Skeletal muscle tissue (tissue), 4 donors: ENCODE measurements around the gene CFAP221. TPM values are rescaled to one million over a fixed set of nuclear protein-coding genes. Genes with fewer than 3 reads are reported as not detected.

ENCODE experiments used
- H3K27ac ChIP-seq: one replicate; pipeline ENCODE4 v1.7.0; 2013; ENCODE audit warnings: mild to moderate bottlenecking, low read depth, low read length, inconsistent platforms
- H3K27me3 ChIP-seq, 3 donors: one replicate each; pipeline ENCODE4 v1.7.0; 2013; ENCODE audit warnings: low read length in 3 of 3; ENCODE audit not compliant: control insufficient read depth in 3 of 3, insufficient read depth in 3 of 3
- H3K36me3 ChIP-seq, 3 donors: one replicate each; pipeline ENCODE4 v1.7.0; 2013; ENCODE audit warnings: low read length in 3 of 3; ENCODE audit not compliant: control insufficient read depth in 3 of 3, insufficient read depth in 3 of 3
- H3K4me1 ChIP-seq, 3 donors: one replicate each; pipeline ENCODE4 v1.7.0; 2013; ENCODE audit warnings: low read length in 3 of 3, mild to moderate bottlenecking in 3 of 3; ENCODE audit not compliant: control insufficient read depth in 3 of 3, insufficient read depth in 3 of 3
- H3K4me3 ChIP-seq, 3 donors: one replicate each; pipeline ENCODE4 v1.7.0; 2013; ENCODE audit warnings: low read length in 3 of 3
- H3K9ac ChIP-seq, 3 donors: one replicate each; pipeline ENCODE4 v1.7.0; 2013; ENCODE audit warnings: low read length in 3 of 3, mild to moderate bottlenecking in 3 of 3, moderate library complexity in 2 of 3, low read depth in 1 of 3
- H3K9me3 ChIP-seq, 3 donors: one replicate each; pipeline ENCODE4 v1.7.0; 2013; ENCODE audit warnings: low read length in 3 of 3; ENCODE audit not compliant: control insufficient read depth in 3 of 3
- total RNA-seq: library from RNA; depleted of rRNA; stranded (reverse); fragments of >200 nt; gene quantifications from one replicate; pipeline ENCODE4 v1.2.3, GENCODE V29; 2014
- donor health status: Osteomylitis.

Gene CFAP221
- total RNA-seq, 1 donor from 2014 or later, result 1.0 TPM

- Histone ChIP-seq H3K4me3 (no peak overlapping the region), H3K9me3 (no peaks in the 10 kb centered on the region), H3K4me1 (peaks cover 0 to 3% (median 3%) of the 10 kb centered on the region in 3 donors), H3K9ac (no peak overlapping the region), H3K36me3 (no peaks in the 10 kb centered on the region), H3K27ac (no peak overlapping the region), H3K27me3 (peaks cover 5 to 25% (median 7%) of the 10 kb centered on the region in 3 donors)
These were observed 153.2 kb downstream of the CFAP221 start for GRCh38 chr2:119697290-119698020.

- no peak overlapping the region for H3K27ac ChIP-seq
- no peak overlapping the region for H3K9ac ChIP-seq
- H3K36me3 ChIP-seq, result no peaks in the 10 kb centered on the region
These were observed 154.0 kb downstream of the CFAP221 start for GRCh38 chr2:119698246-119698645.

DNA sequence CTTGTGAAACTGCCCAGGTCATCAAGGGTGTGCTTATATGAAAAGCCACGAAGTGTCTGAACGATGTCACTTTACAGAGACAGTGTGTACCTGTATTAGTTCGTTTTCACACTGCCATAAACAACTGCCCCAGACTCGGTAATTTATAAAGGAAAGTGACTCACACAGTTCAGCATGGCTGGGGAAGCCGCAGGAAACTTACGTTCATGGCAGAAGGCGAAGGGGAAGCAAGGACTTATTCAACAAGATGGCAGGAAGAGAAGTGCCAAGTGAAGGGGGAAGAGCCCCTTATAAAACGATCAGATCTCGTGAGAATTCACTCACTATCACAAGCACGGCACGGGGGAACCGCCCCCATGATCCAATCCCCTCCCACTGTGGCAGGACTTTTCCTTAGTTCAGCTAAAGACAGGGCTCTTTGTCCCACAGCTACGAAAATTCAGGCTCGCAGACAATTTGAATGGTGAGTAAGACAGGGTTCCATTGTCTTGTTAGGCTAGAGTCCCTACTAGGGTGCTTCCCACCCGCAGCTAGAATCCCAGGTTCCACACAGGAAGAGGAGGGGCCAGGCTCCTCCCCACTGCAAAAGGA, 154.9 kb downstream of the CFAP221 start:
- Histone ChIP-seq H3K9ac (no peak overlapping the region), H3K9me3 (no peaks in the 10 kb centered on the region), H3K4me3 (no peak overlapping the region), H3K4me1 (peaks cover 0 to 5% (median 3%) of the 10 kb centered on the region in 3 donors), H3K27me3 (peaks cover 1 to 18% (median 6%) of the 10 kb centered on the region in 3 donors), H3K36me3 (no peaks in the 10 kb centered on the region), H3K27ac (no peak overlapping the region)

More at GRCh38 chr2:119698246-119698645, 154.0 kb downstream of the CFAP221 start:
- Histone ChIP-seq H3K27me3 (peaks cover 5 to 23% (median 7%) of the 10 kb centered on the region in 3 donors), H3K4me3 (no peak overlapping the region), H3K4me1 (peaks cover 0 to 5% (median 3%) of the 10 kb centered on the region in 3 donors), H3K9me3 (no peaks in the 10 kb centered on the region)

DNA sequence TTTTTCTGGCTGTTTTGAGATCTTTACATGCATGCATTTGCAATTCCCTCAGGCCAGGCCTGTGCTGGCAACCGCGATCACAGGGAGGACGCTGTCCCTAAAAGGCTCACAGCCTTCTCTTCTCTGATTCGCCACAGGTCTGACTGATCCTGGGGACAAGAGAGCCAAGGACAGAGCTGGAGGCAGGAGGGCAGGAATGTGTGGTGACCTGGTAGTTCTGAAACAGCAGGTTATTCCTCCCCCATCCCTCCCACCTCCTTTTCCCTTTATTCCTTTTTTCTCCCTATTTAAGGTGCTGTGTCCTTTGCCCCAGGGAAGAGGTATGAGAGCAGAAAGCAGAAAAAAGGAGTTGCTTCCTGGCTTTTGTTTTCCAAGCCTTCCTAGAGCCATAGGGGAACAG, 156.6 kb downstream of the CFAP221 start:
- Histone ChIP-seq H3K9ac (no peak overlapping the region), H3K9me3 (peaks cover 0 to 4% (median 3%) of the 10 kb centered on the region in 3 donors)

DNA sequence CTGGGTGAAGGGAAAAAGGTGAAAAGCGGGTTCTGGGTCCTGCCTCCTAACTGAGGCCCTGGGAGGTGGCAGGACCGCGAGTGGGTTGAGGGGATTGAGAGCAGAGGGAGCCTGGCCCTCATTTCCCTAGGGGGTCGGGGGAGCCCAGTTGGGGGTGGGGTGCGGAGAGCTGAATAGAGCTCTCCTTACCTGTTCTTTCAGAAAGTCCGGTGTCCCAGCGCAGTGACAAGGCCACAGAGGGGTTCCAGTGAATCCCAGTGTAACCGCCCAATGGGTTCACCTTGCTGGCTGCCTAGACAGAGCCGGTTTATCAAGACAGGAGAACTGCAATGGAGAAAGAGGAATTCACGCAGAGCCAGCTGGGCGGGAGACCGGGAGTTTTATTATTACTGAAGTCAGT, 157.1 kb downstream of the CFAP221 start:
- peaks cover 0 to 5% (median 3%) of the 10 kb centered on the region in 3 donors for H3K4me1 ChIP-seq
- H3K36me3 ChIP-seq, result no peaks in the 10 kb centered on the region
- no peaks in the 10 kb centered on the region for H3K27me3 ChIP-seq
- H3K27ac ChIP-seq, result no peak overlapping the region
- no peak overlapping the region for H3K4me3 ChIP-seq
- H3K9me3 ChIP-seq, result peaks cover 0 to 4% (median 3%) of the 10 kb centered on the region in 3 donors
- no peak overlapping the region for H3K9ac ChIP-seq

More for the DNA sequence above, 156.6 kb downstream of the CFAP221 start:
- H3K36me3 ChIP-seq, result no peaks in the 10 kb centered on the region
- H3K27ac ChIP-seq, result no peak overlapping the region
- no peak overlapping the region for H3K4me3 ChIP-seq
- peaks cover 0 to 5% (median 3%) of the 10 kb centered on the region in 3 donors for H3K4me1 ChIP-seq
- peaks cover 0 to 3% (median under 1%) of the 10 kb centered on the region in 3 donors for H3K27me3 ChIP-seq

DNA sequence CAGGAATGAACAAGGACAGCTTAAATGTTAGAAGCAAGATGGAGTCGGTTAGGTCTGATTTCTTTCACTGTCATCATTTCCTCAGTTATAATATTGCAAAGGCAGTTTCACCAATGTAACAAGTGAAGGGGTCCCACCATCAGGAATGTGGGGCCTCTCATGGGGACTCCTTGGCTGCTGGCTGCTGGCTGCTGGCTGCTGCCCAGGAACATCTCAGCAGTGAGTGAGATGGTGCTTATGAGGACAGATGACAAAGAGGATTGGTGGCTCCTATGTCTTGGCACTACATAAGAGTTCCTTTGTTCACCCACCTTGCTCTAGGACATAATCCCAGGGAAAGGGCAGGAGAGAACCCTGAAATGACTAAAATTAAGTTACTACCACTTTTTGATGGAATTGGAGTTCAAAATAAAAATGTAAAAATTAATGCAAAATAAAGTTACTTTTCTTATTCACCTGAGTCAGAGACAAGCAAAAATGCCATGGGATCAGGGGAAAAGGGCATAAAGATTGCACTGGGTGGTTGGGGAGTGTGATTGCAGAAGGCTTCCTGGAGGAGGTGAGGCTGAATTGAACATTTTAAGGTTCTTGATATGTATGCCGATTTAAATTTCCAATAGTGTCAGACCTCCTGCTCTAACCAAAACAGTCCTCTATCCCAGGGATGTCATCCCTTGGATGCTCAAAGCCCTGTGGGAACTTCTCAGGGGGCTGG, 158.1 kb downstream of the CFAP221 start:
- H3K9ac ChIP-seq, result no peak overlapping the region
- no peak overlapping the region for H3K4me3 ChIP-seq
- H3K36me3 ChIP-seq, result no peaks in the 10 kb centered on the region
- peaks cover 0 to 4% (median 3%) of the 10 kb centered on the region in 3 donors for H3K9me3 ChIP-seq
- no peak overlapping the region for H3K27ac ChIP-seq
- H3K27me3 ChIP-seq, result no peaks in the 10 kb centered on the region
- H3K4me1 ChIP-seq, result peaks cover 0 to 2% (median 0%) of the 10 kb centered on the region in 3 donors

DNA sequence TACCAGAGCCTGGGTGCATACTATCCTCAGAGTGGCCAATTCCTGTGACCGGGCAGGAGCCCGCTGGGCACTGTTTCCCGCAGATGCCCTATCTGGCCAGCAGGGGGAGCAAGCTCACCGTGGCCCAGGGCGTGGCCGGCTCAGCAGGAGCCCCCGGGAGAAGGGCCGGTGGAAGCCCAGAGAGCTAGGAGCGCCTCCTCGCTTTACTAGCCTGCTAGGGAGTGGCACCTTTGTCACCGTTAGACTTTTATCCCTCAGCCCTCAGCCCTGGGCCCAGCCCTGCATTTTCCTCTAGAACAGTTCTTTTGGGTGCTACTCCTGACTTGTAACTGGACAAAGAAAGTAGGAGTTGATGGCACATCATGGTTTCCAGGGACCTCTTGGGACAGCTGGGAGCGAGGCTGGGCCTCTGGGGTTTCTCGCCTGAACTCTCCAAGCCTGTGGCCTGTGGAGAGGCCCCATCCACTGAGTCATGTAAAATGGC, 158.7 kb downstream of the CFAP221 start:
- Histone ChIP-seq H3K9me3 (peaks cover 0 to 4% (median 3%) of the 10 kb centered on the region in 3 donors), H3K9ac (no peak overlapping the region), H3K27me3 (no peaks in the 10 kb centered on the region), H3K4me3 (no peak overlapping the region), H3K36me3 (no peaks in the 10 kb centered on the region), H3K27ac (no peak overlapping the region), H3K4me1 (peaks cover 0 to 2% (median 0%) of the 10 kb centered on the region in 3 donors)

GRCh38 chr2:119703526-119703925, 159.3 kb downstream of the CFAP221 start:
- H3K9me3 ChIP-seq, result peaks cover 0 to 4% (median 3%) of the 10 kb centered on the region in 3 donors
- no peaks in the 10 kb centered on the region for H3K36me3 ChIP-seq
- H3K27ac ChIP-seq, result no peak overlapping the region
- H3K9ac ChIP-seq, result no peak overlapping the region
- H3K27me3 ChIP-seq, result no peaks in the 10 kb centered on the region
- no peak overlapping the region for H3K4me3 ChIP-seq
- peaks cover 0 to 2% (median 0%) of the 10 kb centered on the region in 3 donors for H3K4me1 ChIP-seq

GRCh38 chr2:119704670-119705120, 160.4 kb downstream of the CFAP221 start:
- no peaks in the 10 kb centered on the region for H3K27me3 ChIP-seq
- peaks cover 0 to 2% (median 0%) of the 10 kb centered on the region in 3 donors for H3K4me1 ChIP-seq
- no peak overlapping the region for H3K27ac ChIP-seq
- H3K9me3 ChIP-seq, result peaks cover 0 to 4% (median 3%) of the 10 kb centered on the region in 3 donors
- H3K36me3 ChIP-seq, result no peaks in the 10 kb centered on the region
- H3K4me3 ChIP-seq, result no peak overlapping the region
- no peak overlapping the region for H3K9ac ChIP-seq
